GM23248 (cell line): ENCODE results near the gene SPRN.
"Not testable (repeated sequence)": the region's sequence is repeated elsewhere in the genome, so short reads cannot be mapped to it uniquely, and the experiment has no call there.

Source experiments
- EZH2 ChIP-seq: fragments of 200-600 bp; sonication (generic); IDR thresholded peaks from 2 replicates; pipeline ENCODE4 v1.6.1; 2018; ENCODE audit warnings: antibody characterized with exemption, mild to moderate bottlenecking; ENCODE audit not compliant: insufficient read depth, poor library complexity, severe bottlenecking
- EZH2phosphoT487 ChIP-seq: fragments of 200-600 bp; sonication (generic); IDR thresholded peaks from 2 replicates; pipeline ENCODE4 v1.6.1; 2018; ENCODE audit warnings: antibody characterized with exemption, moderate library complexity, mild to moderate bottlenecking, low read depth; ENCODE audit not compliant: insufficient read depth

GRCh38 chr10:133429571-133429970 is 5.1 kb upstream of the SPRN start:
- not testable (repeated sequence) for TF ChIP-seq EZH2phosphoT487, EZH2
